HUES64 (cell line): Measurements from ENCODE around the gene PNCK.

Experiments used
- H3K27ac ChIP-seq: 2 replicates; pipeline ENCODE4 v1.7.0; 2013; ENCODE audit warnings: low read depth, low read length, inconsistent platforms
- H3K27me3 ChIP-seq: 2 replicates; pipeline ENCODE4 v1.6.1; 2013; ENCODE audit warnings: mild to moderate bottlenecking, low read length; ENCODE audit not compliant: insufficient read depth
- H3K36me3 ChIP-seq: 2 replicates; pipeline ENCODE4 v1.6.1; 2013; ENCODE audit warnings: mild to moderate bottlenecking, low read length; ENCODE audit not compliant: insufficient read depth
- H3K4me1 ChIP-seq: 2 replicates; pipeline ENCODE4 v1.6.1; 2013; ENCODE audit warnings: mild to moderate bottlenecking, low read length, moderate library complexity; ENCODE audit not compliant: insufficient read depth
- H3K4me3 ChIP-seq: 2 replicates; pipeline ENCODE4 v1.5.1; 2013; ENCODE audit warnings: mild to moderate bottlenecking, low read length, moderate library complexity
- H3K9ac ChIP-seq: 2 replicates; pipeline ENCODE4 v1.6.1; 2013; ENCODE audit warnings: mild to moderate bottlenecking, low read depth, low read length
- H3K9me3 ChIP-seq: 2 replicates; pipeline ENCODE4 v1.6.1; 2013; ENCODE audit warnings: low read depth, low read length; ENCODE audit not compliant: insufficient read depth
- WGBS: fragments of 150-250, 120-280 bp; methylation state at CpG from one replicate; pipeline ENCODE4 v1.1.7; 2013; ENCODE audit warnings: missing lambda C conversion rate; 5-methylcytosine and 5-hydroxymethylcytosine counted together

PNCK gene

DNA sequence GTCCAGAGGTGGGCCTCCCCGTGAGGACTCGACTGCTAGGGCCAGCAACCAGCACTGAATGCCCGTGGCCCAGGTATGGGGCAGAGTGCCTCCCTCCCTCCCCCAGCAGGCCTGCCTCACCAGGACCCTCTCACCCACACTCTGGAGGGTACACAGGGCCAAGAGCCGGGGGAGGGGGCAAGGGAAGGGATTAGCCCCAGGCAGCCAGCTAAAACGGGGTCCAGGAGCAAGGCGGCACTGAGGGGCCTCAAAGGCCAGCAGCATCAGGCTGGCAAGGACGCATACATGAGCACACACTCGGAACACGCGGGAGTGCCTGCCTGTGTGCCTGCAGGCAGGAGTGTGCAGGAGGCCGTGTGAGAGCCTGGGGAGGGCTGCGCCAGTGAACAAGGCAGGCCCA is 44.9 kb downstream of the PNCK start:
- no peaks in the 10 kb centered on the region for H3K4me1 ChIP-seq
- no peak overlapping the region for H3K9ac ChIP-seq
- H3K4me3 ChIP-seq = no peak overlapping the region
- WGBS = 87% methylated on average over 12 of the region's 12 CpGs
- H3K27ac ChIP-seq = no peak overlapping the region
- no peaks in the 10 kb centered on the region for H3K27me3 ChIP-seq
- H3K36me3 ChIP-seq = no peaks in the 10 kb centered on the region
- no peaks in the 10 kb centered on the region for H3K9me3 ChIP-seq

DNA sequence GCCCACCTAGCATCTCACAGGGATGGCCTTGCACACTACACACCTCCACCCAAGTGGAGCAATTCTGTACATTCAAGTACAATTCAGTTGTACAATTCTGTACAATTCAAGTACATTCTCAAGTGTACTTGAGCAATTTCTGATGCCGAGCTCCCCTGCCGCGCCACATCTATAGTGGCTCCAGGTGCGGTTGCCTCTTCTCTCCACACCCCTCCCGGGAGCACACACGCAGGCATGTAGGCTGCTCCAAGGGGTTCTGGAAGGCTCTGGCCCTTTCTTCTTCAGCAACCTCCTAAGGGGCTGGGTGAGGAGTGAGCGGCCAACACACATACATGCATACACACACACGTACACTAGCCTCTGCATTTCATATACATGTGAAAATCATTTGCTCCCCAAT is 45.5 kb downstream of the PNCK start:
- no peak overlapping the region for H3K4me3 ChIP-seq
- H3K27me3 ChIP-seq = no peaks in the 10 kb centered on the region
- H3K9me3 ChIP-seq = no peaks in the 10 kb centered on the region
- 95% methylated on average over 8 of the region's 8 CpGs for WGBS
- H3K4me1 ChIP-seq = no peaks in the 10 kb centered on the region
- no peak overlapping the region for H3K27ac ChIP-seq
- H3K9ac ChIP-seq = no peak overlapping the region
- no peaks in the 10 kb centered on the region for H3K36me3 ChIP-seq

DNA sequence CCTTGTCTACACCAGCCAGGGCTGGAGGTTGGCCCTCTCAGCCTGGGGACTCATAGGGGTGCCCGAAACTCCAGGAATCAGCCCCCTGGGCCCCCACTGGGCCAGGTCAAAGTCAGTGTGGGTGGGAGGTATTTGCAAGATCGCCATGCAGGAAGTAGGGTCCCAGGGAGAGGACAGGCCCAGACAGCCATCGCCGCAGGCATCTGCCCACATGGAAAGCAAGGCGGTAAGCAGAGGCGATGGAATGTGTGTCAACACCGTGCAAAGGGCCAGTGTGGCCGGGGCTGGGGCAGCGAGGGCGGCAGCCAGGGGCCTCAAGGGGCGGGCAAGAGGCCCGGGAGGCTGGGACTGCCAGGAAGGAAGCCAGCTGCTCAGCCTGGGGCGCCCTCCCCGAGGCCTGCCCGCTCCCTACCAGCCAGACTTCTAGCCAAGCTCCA is 45.9 kb downstream of the PNCK start:
- WGBS = 87% methylated on average over 15 of the region's 15 CpGs
- H3K27ac ChIP-seq = no peak overlapping the region
- H3K4me3 ChIP-seq = no peak overlapping the region
- no peaks in the 10 kb centered on the region for H3K36me3 ChIP-seq
- H3K4me1 ChIP-seq = no peaks in the 10 kb centered on the region
- H3K9me3 ChIP-seq = no peaks in the 10 kb centered on the region
- H3K27me3 ChIP-seq = no peaks in the 10 kb centered on the region
- H3K9ac ChIP-seq = no peak overlapping the region

DNA sequence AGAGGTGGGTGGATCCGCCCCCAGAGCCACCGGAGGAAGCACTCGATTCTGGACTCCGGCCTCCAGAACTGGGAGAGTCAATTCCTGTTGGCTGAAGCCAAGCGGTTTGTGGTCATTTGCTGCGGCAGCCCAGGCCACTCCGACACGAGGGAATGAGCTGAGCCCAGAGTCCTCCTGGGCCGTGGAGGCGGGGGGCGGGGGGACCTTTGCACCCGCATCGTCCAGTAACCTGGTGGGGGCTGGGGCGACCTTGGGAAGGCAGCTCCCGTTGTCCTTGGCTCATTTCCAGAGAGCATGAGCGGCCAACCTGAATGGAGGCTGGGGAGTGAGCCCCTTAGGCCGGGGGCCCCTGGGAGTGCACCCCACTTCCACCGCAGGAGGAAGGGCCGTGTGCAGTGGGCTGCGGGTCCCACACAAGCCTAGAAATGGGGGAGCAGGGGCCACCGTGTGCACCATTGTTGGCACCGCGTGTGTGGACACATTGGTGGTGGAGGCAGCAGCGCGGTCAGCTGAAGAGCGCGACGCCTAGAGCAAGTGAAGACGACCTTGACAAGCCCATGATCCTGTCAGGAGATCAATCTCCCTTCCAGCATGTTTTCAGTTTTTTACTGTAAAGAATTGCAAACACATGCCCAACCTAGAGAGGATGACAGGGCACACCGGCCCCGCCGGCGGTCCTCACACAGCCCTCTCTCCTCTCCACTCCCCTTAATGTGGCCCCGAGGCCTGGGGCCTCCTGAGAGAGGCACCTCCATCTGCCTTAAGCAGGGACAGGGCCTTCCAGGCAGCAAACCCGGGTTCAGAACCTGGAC is 46.5 kb downstream of the PNCK start:
- 0 out of 2 replicates have a peak, but pooled peaks cover 2% of the 10 kb centered on the region for H3K27me3 ChIP-seq
- no peaks in the 10 kb centered on the region for H3K36me3 ChIP-seq
- H3K27ac ChIP-seq = no peak overlapping the region
- H3K9me3 ChIP-seq = no peaks in the 10 kb centered on the region
- 86% methylated on average over 35 of the region's 35 CpGs for WGBS
- no peak overlapping the region for H3K9ac ChIP-seq
- no peak overlapping the region for H3K4me3 ChIP-seq
- no peaks in the 10 kb centered on the region for H3K4me1 ChIP-seq

DNA sequence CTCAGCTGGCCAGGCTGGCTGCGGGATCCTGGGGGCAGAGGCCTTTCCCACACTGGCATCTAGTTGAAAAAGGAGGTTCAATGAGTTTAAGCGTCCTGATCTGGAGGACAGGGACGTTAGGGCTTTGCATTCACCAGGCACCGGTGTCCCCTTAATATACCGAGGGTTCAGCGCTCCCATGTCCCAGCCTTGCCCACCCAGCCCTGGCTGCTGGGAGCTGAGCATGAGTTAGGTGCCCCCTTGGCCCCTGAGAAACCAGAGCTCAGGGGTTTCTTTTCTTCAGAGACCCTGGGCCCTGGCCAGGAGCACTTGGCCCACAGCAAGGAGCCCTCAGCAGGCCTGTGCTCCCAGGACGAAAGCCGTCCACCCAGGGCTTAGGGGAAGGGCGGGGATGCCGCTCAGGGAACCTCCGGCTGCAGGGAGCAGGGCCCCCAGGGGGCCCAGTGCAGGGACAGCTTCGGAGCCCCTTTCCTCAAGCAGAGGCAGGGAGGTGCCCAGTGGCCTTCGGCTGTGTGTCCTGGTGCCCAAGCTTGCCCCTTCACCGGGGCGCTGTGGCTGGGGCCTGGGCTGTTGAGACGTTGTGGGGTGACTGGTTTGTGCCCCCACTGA is 47.5 kb downstream of the PNCK start:
- H3K36me3 ChIP-seq = no peaks in the 10 kb centered on the region
- WGBS = 89% methylated on average over 13 of the region's 16 CpGs
- no peak overlapping the region for H3K9ac ChIP-seq
- no peaks in the 10 kb centered on the region for H3K4me1 ChIP-seq
- 0 out of 2 replicates have a peak, but pooled peaks cover 2% of the 10 kb centered on the region for H3K27me3 ChIP-seq
- H3K27ac ChIP-seq = no peak overlapping the region
- H3K4me3 ChIP-seq = no peak overlapping the region
- no peaks in the 10 kb centered on the region for H3K9me3 ChIP-seq

DNA sequence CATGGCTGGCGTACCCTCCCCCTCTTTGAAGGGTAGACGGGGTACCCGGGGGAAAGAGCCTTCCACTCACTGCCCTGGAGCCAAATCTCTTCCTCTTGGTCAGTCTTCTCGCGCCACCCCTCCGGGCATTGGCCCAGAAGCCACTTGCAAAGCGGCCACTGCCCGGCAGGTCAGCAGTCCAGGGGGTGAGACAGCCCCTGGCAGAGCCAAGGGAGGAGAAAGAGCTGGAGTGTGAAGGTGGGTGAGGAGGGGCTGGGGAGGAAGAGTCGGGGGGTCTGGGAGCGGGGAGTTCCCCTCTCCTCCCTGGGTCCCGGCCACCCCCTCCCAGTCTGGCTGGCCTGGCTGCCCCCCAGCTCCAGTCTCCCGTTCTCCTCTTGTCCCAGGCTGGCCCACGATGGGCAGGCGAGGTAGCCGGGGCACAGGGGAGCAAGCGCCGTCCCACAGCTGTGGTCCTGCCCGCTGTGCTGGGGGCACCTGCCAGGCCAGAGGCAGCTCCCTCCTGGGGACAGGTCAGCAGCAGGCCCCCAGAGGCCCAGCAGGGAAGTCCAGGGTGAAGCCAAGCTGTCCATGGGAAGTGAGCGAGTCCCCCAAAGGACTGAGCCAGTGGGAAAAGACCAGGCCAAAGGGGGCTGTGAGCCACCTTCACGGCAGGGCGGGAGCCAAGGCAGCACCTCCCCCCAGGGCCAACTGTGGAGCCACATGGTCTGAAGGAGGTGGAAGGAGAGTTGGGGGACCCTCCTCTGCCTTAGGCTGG is 48.2 kb downstream of the PNCK start:
- no peaks in the 10 kb centered on the region for H3K4me1 ChIP-seq
- H3K4me3 ChIP-seq = no peak overlapping the region
- no peaks in the 10 kb centered on the region for H3K9me3 ChIP-seq
- H3K36me3 ChIP-seq = no peaks in the 10 kb centered on the region
- no peak overlapping the region for H3K27ac ChIP-seq
- WGBS = 96% methylated on average over 18 of the region's 21 CpGs
- no peak overlapping the region for H3K9ac ChIP-seq
- 0 out of 2 replicates have a peak, but pooled peaks cover 2% of the 10 kb centered on the region for H3K27me3 ChIP-seq

DNA sequence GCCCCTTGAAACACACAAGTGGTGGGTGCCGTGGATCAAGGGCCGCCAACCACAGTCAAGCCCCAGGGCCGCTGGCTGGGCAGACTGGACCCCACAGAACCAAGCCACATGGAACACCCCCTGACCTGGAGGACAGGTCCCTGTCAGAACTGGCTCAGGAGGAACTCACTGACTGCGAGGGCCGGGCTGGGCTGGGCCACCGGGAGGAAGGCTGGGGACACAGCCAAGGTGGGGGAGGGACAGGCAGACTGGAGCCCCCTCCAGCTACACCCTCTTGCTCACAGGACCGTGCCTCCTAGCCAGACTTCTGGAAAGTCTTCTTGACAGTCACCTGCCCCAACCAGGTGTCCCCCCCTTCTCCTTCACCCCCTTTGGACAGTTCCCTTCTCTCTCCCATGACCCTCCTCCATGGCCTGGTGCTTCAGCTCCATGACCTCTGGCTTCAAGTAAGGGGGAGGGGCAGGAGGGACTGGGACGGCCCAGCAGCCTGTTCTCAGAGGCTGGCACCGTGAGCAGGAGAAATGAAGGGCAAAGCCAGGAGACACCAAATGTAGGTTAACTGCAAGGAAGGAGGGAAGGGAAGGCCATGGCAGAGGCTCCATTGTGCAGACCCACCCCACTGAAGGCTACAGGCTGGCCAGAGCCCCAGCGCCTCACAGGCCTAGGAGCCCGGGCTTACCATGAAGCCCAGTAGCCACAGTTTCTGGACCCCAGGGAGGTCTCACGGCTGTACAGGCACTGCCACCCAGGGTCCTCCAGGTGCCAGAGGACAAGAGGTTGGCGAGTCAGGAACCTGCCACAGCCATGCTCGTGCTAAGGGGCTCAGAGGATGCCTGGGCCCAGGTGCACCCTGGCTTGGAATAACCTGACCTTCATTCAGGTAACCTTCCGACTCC is 49.2 kb downstream of the PNCK start:
- no peaks in the 10 kb centered on the region for H3K36me3 ChIP-seq
- H3K27ac ChIP-seq = no peak overlapping the region
- no peaks in the 10 kb centered on the region for H3K9me3 ChIP-seq
- H3K27me3 ChIP-seq = 0 out of 2 replicates have a peak, but pooled peaks cover 2% of the 10 kb centered on the region
- H3K9ac ChIP-seq = no peak overlapping the region
- no peaks in the 10 kb centered on the region for H3K4me1 ChIP-seq
- WGBS = 87% methylated on average over 14 of the region's 15 CpGs
- no peak overlapping the region for H3K4me3 ChIP-seq

DNA sequence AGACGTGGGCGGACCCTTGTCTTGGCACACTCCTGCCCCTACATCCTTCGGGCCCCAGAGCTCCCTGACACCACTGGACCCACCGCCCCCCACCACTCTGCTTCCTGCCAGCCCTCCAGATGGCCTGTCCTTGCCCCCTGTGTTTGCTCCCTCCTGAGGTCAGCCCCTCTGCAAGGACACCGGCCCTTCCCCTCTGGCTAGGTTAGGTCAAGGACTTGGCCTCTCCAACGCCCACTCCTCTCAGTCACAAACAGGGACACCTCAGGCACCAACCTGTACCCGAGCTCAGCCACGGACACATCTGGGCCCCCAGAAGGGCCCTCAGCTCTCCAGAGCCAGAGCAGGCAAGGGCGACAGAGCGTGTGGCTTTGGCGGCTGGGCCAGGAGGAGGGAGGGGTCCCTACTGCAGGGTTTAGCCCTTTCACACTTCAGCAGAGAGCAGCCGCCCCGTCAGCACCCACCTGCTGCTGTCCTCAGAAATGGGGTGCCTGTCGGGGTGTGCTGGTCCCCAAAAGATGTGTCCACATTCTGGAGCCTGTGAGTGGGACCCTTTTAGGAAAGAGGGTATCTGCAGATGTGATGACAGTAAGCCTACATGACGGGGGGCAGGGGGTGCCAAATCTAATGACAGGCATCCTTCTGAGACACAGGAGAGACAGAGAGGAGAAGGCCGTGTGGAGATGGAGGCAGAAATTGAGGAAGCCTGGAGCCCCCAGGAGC is 50.1 kb downstream of the PNCK start:
- no peak overlapping the region for H3K9ac ChIP-seq
- H3K27me3 ChIP-seq = peaks cover 5% of the 10 kb centered on the region; the same call in 1 of the 2 replicates
- H3K4me3 ChIP-seq = no peak overlapping the region
- H3K36me3 ChIP-seq = no peaks in the 10 kb centered on the region
- H3K4me1 ChIP-seq = no peaks in the 10 kb centered on the region
- no peaks in the 10 kb centered on the region for H3K9me3 ChIP-seq
- WGBS = 89% methylated on average over 16 of the region's 16 CpGs
- no peak overlapping the region for H3K27ac ChIP-seq

DNA sequence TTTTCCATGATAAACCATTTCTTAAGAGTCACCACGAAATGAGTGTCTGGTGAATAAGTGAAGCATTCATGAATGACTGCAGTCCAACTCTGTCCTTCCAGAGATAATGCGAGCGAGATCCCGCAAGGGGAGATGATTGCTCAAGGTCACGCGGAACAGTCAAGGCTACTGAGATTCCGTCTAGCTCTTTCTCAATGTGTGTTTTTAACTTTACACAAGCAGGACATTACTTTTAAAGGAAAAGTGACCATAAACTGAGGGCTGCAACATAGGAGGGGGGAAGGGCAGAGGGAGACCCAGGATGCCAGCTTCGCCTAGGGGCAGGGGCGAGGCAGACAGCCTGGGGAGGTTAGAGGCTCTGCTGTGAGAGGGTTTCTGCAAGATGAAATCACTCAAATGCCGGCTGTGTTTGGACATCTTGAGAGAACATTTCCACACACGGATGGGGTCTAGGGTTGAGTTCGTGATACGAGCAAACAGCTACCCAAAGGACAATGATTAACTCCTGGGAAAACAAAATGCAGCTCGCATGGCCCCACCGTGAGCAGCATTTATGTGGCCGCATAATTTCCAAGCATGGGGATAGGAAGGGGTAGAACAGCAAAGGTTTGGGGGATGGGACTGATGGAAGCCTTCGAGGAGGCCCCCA is 50.8 kb downstream of the PNCK start:
- no peaks in the 10 kb centered on the region for H3K9me3 ChIP-seq

More for the DNA sequence above, 50.8 kb downstream of the PNCK start:
- peaks cover 10% of the 10 kb centered on the region for H3K27me3 ChIP-seq
- H3K4me3 ChIP-seq = no peak overlapping the region
- 87% methylated on average over 17 of the region's 17 CpGs for WGBS
- no peaks in the 10 kb centered on the region for H3K36me3 ChIP-seq
- no peaks in the 10 kb centered on the region for H3K4me1 ChIP-seq
- no peak overlapping the region for H3K9ac ChIP-seq
- H3K27ac ChIP-seq = no peak overlapping the region
